ENCODE results near the gene PAXIP1.

DNA sequence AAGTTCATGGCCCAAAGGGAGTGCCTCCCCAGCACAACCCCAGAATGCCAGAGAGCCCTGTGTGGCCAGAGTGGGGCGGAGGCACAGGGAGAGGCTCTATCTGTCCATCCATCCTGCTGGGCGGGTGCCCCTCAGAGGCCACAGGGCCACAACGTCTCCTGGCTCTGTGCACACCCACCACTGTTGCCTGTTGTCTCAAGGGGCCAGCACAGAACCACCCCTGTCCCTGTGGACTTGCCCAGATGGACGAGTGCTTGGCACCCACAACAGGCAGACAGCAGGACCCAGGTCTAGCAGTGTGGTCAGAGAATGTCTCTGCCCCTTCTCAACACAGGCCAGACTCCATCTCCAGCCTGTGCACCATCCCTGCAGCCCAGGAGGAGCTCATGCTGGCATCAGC, 92.8 kb downstream of the PAXIP1 start:
- TF ChIP-seq, protein P1, sequence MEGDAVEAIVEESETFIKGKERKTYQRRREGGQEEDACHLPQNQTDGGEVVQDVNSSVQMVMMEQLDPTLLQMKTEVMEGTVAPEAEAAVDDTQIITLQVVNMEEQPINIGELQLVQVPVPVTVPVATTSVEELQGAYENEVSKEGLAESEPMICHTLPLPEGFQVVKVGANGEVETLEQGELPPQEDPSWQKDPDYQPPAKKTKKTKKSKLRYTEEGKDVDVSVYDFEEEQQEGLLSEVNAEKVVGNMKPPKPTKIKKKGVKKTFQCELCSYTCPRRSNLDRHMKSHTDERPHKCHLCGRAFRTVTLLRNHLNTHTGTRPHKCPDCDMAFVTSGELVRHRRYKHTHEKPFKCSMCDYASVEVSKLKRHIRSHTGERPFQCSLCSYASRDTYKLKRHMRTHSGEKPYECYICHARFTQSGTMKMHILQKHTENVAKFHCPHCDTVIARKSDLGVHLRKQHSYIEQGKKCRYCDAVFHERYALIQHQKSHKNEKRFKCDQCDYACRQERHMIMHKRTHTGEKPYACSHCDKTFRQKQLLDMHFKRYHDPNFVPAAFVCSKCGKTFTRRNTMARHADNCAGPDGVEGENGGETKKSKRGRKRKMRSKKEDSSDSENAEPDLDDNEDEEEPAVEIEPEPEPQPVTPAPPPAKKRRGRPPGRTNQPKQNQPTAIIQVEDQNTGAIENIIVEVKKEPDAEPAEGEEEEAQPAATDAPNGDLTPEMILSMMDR (conservative IDR thresholded peaks at IDR 0.05 in 1 of 2, IDR thresholded peaks at IDR 0.05 in 1 of 2; ENCODE audit: extremely low read depth in 1 of 2, insufficient read depth in 1 of 2, low read depth in 1 of 2, low read length in 2 of 2), result no peak
- no peak for TF ChIP-seq EZH2 (IDR thresholded peaks at IDR 0.05; ENCODE audit: borderline replicate concordance, low read length)
